ENCODE measurements around the gene MOCS1.

- TF ChIP-seq, protein P1, sequence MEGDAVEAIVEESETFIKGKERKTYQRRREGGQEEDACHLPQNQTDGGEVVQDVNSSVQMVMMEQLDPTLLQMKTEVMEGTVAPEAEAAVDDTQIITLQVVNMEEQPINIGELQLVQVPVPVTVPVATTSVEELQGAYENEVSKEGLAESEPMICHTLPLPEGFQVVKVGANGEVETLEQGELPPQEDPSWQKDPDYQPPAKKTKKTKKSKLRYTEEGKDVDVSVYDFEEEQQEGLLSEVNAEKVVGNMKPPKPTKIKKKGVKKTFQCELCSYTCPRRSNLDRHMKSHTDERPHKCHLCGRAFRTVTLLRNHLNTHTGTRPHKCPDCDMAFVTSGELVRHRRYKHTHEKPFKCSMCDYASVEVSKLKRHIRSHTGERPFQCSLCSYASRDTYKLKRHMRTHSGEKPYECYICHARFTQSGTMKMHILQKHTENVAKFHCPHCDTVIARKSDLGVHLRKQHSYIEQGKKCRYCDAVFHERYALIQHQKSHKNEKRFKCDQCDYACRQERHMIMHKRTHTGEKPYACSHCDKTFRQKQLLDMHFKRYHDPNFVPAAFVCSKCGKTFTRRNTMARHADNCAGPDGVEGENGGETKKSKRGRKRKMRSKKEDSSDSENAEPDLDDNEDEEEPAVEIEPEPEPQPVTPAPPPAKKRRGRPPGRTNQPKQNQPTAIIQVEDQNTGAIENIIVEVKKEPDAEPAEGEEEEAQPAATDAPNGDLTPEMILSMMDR (conservative IDR thresholded peaks at IDR 0.05) = no peak
- no peak for TF ChIP-seq EZH2 (IDR thresholded peaks at IDR 0.05; ENCODE audit: low read depth)
Measured at GRCh38 chr6:39953076-39953618, 18.9 kb upstream of the MOCS1 start.
